HT1080 (cell line): ENCODE results near the gene PSPN. TPM values are rescaled to one million over a fixed set of nuclear protein-coding genes. Genes with fewer than 3 reads are reported as not detected.
"Not testable (repeated sequence)": the region's sequence is repeated elsewhere in the genome, so short reads cannot be mapped to it uniquely, and the experiment has no call there.

Experiments used
- DNase-seq: peaks from one replicate; pipeline ENCODE4 v3.0.0-alpha.2; 2015; ENCODE audit warnings: low read depth
- total RNA-seq: library from RNA; depleted of rRNA; stranded (reverse); fragments of >200 nt; shearing (Covaris generic); gene quantifications from 2 replicates; pipeline ENCODE4 v1.2.3, GENCODE V29; 2014

PSPN gene
- total RNA-seq, 1 experiment from 2014 or later = 2.0 TPM

DNA sequence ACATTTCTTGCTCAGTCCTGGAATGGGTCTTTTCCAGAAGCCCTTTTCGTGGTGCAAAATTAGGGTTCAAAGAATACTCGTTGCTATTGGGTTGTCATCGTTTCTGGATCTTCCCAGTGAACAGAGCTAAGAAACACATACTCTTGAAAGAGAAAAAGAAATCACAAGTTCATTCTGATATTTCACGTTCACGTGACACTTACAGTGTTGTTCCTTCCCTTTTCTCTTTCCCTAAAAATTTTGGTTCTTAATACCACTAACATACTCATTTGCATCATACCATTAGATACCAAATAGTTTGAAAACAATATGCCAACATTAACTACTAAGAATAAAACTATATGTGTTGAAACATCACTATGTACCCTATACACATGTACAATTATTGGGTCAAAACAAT lies 30.7 kb upstream of the PSPN start:
- DNase-seq = no peak

GRCh38 chr19:6402837-6403608 lies 27.3 kb upstream of the PSPN start:
- peak; percentile 33 for DNase-seq

DNA sequence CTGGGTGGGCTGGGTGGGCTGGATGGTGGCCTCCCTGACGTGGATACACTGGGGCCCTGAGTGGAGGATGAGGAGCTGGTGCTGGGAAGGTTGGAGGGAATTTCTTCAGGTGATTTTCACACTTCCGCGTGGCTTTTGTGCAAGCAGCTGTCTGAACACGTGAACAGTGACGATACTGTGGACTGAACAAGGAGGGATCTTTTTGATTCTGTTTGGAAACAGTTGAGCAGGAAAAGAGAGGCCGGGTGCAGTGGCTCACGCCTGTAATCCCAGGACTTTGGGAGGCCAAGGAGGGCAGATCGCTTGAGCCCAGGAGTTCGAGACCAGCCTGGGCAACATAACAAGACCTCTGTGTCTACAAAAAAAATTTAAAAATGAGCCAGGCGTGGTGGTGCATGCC lies 26.3 kb upstream of the PSPN start:
- no peak for DNase-seq

GRCh38 chr19:6400062-6400944 lies 24.6 kb upstream of the PSPN start:
- DNase-seq = not testable (repeated sequence)

- no peak for DNase-seq
These were observed 20.6 kb upstream of the PSPN start for GRCh38 chr19:6396305-6396704.

DNA sequence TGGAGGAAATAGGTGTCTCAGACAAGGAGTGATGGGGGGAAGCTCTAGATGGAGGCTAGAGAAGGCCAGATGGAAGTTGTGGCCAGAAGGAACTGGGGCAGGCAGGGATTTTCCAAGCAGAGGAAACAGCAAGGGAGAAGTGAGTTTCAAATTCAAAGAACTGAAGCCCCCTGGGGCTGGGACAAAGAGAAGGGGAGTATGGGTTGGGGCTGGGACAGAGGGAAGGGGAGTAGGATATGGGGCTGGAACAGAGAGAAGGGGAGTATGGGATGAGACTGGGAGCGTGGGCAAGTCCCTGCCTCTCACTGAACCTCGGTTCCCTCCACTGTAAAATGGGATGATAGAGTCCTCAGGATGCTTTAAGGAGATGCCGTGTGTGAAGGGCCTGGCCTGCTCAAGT lies 19.1 kb upstream of the PSPN start:
- DNase-seq = no peak

DNA sequence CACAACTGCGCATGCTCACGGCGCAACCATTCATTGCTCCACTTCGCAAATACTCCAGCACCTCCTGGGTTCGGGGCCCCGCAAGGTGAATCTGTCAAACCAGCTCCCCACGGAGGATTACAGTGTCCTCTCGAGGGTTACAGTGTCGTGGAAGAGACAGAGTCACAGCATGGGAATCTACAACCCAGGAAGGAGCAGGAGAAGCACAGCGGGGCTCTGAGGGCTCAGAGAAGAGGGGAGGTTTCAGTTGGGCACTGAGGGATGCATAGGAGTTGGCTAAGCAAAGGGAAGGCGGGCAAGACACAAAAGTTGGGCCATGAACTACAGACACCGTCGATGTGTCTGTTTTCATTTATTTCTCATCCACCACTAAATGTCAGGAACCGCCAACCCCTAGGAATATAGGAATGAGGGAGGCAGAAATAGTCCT lies 18.3 kb upstream of the PSPN start:
- no peak for DNase-seq

GRCh38 chr19:6393074-6393982 lies 17.6 kb upstream of the PSPN start, which contains the start of gene GTF2F1:
Gene GTF2F1, minus strand, starts transcription at chr19:6393164. Its CDS starts 169 bp downstream, at chr19:6392995.
- DNase-seq = peak; percentile 90

DNA sequence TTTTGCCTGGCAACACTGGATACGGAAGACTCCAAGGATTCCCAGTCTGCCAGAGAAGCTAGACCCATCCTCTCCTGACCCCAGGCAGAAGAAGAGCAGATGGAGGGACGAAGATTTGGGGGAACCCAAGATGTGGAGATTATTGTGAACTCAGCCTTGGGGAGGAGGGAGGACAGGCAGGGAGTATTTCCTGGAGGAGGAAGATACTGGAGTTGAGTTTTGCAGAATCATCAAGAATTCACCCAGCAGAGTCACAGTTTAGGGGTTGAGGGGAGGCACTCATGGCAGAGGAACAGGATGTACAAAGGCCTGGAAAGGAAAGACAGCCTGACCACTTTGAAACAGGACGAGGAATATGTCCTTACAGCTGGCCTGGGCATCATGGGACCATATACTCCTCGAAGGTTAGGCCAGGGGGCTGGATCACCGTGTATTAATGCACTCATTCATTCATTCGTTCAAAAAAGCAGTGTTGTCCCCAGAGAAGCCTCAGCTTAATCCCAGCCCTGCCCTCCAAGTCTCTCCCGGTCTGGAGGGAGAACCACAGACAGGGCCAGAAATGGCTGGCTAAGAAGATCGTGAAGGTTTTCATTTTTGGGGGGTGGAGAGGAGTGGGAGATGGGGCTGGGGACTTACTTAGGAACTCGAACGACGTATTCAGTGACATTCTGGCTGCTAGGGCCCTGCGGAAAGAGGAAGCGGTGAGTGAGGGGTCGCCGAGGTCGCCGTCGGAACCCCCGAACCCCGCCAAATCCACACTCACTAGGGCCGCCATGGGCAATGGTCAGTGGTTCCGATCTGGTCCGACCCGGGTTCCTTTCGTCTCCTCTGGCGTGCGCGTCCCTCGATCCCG lies 16.7 kb upstream of the PSPN start:
- DNase-seq = no peak

- DNase-seq = no peak
These were observed 11.6 kb upstream of the PSPN start for GRCh38 chr19:6387372-6387771.

GRCh38 chr19:6384381-6384780 lies 8.6 kb upstream of the PSPN start:
- DNase-seq = no peak

- no peak for DNase-seq
These were observed 7.5 kb upstream of the PSPN start for GRCh38 chr19:6383188-6383587.

DNA sequence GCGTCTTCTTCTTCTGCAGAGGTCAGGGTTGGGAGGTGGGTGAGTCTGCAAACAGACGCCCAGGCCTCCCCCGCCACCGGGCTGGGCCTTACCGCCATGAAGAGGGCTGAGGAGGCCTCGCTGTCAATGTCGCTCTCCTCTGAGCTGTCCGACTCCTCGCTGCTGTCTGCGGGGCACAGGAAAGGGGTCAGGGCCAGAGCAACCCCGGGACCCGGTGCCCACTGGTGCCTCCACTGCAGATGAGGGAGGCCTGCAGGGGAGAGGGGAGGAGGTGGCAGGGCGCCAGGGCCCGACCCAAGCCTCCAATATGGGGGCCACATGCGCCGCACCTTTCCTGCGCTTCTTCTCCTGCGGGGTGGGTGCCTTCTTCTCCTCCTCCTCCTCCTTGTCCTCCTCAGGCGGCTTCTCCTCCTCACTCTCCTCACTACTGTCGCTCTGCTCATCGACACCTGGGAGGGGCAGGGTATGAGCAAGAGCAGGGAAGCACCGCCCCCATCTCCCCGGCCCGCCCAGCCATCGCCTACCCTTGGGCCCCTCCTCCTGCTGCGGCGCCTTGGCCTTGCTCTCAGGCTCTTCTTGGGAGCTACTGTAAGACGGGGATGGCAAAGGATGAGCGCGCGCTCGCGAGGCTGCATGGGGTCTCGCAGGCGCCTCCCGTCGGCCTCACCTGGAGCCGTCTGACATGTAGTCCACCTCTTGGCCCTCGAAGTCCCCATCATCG lies 5.5 kb upstream of the PSPN start:
- no peak for DNase-seq

DNA sequence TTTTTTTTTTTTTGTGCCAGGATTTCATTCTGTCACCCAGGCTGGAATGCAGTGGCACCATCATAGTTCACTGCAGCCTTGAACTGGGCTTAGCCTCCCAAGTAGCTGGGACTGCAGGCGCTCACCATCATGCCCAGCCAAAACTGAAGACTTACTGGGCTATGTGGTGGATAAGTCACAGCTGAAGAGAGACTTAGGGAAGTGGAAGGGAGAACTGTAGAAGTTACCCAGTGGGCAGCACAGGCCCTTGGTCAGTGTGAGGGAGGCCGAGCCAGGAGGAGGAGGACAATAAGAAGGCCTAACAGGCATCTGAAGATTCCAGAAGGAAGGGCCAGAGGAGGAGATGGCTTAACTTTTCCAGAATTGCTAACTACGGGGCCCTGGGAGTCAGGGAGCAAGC lies 4.0 kb upstream of the PSPN start:
- no peak for DNase-seq

- no peak for DNase-seq
These were observed 2.8 kb upstream of the PSPN start for GRCh38 chr19:6378486-6378885.

DNA sequence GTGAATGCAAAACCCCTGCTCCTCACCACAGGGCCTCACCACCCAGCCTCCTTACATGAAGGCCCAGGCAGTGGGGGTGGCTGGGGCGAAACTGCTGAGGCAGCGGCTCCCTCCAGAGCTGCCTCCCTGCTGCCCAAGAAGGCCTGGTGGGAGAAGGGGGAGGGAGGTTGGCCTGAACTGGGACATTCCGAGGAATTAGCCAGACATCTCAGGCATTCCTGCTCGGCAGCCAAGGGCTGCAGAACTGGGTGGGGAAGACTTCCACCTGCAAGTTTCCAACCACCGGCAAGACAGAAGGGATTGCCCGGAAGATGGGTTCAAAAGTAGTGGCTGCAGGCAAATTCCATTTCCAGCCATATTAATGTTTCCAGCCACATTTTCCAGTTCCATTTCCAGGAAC lies 2.3 kb upstream of the PSPN start:
- no peak for DNase-seq

DNA sequence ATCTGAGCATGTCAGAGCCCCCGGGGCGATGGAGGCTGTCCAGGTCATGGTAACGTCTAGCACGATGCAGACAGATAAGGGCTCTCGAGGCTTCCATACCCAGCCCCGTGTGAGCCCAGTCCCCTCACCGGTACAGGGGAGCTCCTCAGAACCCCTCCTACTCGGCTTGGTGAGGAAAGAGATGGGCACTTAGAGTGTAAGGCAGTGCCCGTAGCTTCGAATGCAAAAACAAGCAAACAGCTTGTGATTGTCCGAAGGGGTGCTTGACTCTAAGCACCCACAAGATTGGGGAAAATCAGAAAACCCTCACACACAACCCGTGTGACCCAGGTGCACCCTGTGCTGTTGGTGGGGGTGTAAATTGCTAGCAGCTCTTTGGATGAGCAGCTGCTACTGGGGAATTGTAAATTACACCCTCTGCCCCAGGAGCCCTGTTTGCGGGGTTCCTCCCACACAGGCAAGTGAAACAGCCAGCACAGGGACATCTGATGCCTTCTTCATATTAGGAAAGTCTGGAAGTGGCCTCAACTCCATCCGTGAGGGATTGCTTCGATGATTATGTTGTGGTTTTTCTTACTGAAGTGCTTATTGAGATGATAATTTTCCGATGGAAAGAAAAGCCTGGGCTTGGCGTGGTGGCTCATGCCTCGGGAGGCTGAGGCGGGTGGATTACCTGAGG lies 918 bp upstream of the PSPN start:
- DNase-seq = no peak

- no peak for DNase-seq
These were observed 872 bp downstream of the PSPN start for GRCh38 chr19:6374711-6375410.
